ENCODE data around the gene NFXL1.

DNA sequence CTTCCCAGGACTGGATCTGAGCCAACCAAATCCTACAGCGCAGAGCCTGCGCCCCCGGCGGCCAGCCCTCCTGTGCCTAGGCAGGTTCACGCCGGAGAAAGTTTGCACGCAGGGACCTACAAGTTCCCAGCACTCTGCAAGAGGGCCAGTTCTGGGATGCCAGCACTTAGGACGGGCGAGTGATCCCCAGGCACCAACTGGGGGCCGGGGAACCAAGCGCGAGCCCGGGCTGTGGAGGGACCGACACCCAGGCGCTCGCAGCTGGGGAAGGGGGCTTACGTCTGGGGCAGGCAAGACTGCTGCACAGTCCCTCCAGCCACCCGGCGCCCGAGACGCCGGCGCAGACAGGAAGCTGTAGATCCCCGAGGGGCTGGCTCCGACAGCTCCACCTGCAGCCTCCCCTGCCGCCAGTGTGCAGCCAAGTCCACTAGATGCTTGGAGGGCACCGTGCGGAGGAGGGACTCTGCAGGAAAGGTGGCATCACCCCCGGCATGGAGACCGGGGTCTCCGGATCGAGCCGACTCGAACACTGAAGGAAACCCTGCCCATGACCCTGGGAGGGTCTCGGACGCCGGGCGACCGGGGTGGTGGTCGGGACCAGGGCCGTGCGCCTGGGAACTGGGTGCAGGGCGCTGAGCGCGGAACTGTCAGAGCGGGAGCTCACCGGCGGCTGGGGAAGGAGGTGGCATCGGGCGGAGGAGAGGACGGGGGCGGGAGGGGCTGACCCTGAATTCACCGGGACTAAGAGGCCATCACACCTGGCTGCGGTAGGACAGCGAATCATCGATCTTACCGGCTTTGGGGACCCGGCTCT, 77.1 kb downstream of the NFXL1 start:
- TF ChIP-seq POLR2A (IDR thresholded peaks at IDR 0.05; ENCODE audit: low read depth, low read length) (no peak), POLR2AphosphoS5 (IDR thresholded peaks at IDR 0.05; ENCODE audit: low read depth, low read length) (no peak), POU2F2 (IDR thresholded peaks at IDR 0.05; ENCODE audit: low read depth, low read length) (no peak), TAF1 (IDR thresholded peaks at IDR 0.05; ENCODE audit: low read depth, low read length) (no peak), SPI1 (IDR thresholded peaks at IDR 0.05; ENCODE audit: low read depth, low read length) (no peak), PAX5 (IDR thresholded peaks at IDR 0.05; ENCODE audit: insufficient read depth, low read length, severe bottlenecking) (no peak)

Measured in GM12891 (cell line).